HG03139 (cell line): ENCODE results near the gene OR5H14.
"Not testable (repeated sequence)": the region's sequence is repeated elsewhere in the genome, so short reads cannot be mapped to it uniquely, and the experiment has no call there.

ENCODE experiments used
- ATAC-seq: cut with Tn5 transposase; IDR thresholded peaks from one replicate; pipeline ENCODE4 v1.9.1; 2021; ENCODE audit not compliant: unreplicated experiment

OR5H14 gene

GRCh38 chr3:98196293-98196692 lies 49.0 kb downstream of the OR5H14 start:
- not testable (repeated sequence) for ATAC-seq

- no peak for ATAC-seq
These were observed 51.7 kb downstream of the OR5H14 start for GRCh38 chr3:98199020-98199419.
